NCI-H526 treated with DMSO at 0.1 percent for 48 hours (cell line): ENCODE results near the gene FABP2.
"Not testable (repeated sequence)": the region's sequence is repeated elsewhere in the genome, so short reads cannot be mapped to it uniquely, and the experiment has no call there.

Experiments
- DNase-seq: peaks from one replicate; lab custom pipeline; 2025; lab: John Stamatoyannopoulos, UW

Gene FABP2

DNA sequence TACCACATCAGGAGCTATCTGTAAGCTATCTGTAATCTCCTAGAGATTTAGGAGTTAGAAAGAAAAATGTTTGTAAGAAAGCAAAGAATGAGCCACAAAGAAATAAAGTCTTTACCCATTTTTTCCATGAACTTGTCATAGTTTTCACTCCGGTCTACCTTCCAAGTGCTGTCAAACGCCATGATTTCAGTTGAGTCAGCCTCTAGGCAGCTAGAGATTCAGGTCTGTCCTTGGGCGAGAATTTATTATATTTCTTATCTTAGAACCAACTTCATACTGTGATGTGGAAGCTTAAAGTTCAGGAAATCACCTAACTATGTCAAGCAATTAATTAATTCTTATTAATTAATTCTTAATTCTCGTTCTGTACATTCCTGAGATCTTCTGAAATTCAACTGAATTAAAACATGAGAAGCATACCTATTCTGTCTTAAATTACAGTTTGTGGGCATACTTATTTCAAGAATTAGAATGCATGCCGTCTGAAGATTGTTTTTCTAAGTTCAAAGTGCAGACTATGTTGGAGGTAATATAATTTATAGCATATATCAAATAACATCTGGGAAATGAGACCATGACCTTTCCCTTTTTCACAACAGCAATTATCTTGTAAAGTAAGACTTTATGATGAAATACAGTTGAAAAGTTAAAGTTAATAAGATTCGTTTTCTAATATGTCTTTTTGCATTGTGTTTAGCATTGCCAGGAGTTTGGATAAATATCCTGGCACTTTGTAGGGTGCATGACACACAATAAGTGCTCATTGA lies at the start of gene FABP2:
Gene FABP2 (minus strand): TSS at position 218 of the 767 bp plus-strand sequence. CDS start 36 bp downstream, at position 182.
- no peak for DNase-seq

DNA sequence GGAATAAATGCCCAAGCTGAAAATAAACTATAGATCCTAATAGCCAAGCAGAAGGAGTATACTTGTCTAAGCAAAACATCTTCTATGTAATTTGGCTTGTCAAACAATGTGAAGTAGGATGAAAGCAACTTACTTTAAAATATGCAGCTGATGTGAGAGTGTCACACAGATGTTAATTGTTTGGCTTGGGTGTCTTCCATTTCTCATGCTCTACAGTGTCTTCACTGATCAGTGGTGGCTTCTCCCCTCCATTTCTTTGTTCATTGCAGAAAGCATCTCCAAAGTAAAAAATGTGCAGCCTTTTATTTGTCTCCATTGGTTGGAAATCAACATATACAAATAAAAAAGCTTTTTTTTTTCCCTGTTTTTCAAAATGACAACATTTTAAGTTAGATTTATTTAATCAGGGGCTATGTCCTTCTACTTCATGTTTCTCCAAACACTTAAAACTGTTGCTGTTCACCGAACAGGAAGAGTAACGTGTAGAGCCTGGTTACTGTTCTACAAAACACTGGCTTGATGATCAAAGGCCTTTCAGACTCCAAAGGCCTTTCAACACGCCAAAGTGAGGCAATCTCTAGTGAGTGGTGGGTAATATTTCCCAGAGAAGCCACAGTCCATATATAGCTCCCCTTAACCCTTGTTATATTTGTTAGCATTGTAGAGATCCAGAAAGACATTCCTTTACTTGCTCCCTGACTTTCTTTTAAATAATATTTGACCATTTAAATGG lies 49.2 kb upstream of the FABP2 start:
- not testable (repeated sequence) for DNase-seq

DNA sequence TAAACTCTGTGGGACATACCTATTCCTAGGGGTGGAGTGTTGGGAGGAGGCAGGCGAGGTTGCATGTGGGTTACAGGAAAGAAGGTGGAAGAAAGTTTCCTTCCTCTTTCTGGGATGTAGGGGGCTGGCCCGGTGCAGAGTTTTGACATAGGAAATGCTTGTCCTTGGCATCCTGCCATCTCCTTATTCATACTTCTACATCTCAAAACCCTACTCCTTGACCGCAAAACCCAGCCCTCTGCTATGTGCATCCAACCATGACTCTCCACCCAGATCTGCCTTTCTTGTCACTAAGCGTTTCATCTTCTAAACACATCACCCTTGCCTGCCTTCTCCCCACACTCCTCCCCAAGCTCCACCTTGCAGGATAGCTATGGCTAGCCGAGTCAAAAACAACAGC lies 48.5 kb upstream of the FABP2 start:
- DNase-seq, result not testable (repeated sequence)

DNA sequence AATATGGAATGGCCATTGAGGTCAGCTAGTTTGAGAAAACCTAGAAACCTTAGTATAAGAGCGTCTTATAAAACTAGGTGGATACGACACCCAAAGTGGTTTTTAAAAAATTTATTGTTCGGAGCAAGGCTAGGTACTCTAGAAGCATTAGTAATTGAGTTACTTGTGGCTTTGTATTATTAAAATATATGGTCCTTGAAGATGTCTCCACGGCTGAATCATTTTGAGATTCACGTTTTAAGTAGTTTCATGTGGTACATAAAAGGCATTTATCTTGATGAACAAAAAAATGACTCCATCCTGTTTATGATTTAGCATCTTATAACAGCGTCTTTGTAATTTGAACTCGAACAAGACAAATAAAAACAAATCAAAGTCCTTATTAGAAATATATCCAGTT lies 44.9 kb upstream of the FABP2 start:
- DNase-seq, result not testable (repeated sequence)

DNA sequence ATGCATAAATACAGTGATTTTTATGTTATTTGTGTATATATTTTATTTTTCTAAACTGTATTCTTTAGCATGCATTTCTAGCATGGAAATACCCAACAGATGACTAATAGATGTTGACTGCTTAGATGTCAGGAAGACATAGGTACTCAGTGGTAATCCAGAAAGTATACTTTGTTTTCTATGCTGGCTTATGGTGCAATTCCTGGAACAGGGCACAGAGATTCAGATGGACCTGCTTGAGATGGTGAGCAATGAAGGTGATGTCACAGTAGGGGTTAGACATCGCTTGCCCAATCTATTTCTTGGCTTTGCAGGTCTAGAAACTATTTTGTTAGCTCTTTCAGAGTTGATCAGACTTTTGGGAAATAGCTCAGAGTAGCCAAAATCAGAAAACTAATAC lies 42.3 kb upstream of the FABP2 start:
- DNase-seq, result not testable (repeated sequence)

DNA sequence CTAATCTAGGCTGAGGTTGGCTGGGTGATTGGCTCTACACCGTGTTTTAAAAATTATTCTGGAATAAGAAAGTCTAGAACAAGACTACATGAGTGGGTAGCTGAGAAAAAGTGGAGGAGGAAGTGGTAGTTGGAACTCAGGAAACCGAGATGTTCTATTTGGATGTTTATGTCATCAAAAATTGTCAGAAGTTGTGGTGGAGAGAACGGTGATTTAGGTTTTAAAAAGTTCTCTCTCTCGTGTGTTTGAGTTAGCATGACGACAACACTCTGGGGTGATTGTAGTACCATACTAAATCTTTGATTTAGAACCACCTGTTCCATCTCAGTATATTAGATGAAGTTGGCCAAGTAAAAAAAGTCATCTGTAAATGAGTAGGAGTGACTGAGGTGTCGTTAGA lies 41.4 kb upstream of the FABP2 start:
- not testable (repeated sequence) for DNase-seq

DNA sequence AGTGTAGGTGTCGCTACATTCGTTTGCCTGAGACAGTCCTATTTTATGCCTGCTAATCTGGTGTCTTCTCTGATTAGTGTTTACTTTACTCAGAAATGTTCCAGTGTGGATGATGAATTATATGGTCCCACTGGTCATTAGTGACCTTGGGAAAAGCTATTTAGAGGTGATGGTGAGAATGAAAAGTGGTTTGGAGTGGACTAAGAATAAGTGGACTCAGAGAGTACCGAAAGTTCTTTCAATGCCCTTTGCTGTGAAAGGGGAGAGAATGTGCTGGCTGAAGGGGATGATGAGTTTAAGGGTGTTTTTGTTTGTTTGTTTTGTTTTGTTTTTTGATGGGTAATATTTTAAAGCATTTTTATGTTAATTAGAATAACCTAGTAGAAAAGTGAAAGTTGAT lies 40.5 kb upstream of the FABP2 start:
- DNase-seq, result not testable (repeated sequence)

DNA sequence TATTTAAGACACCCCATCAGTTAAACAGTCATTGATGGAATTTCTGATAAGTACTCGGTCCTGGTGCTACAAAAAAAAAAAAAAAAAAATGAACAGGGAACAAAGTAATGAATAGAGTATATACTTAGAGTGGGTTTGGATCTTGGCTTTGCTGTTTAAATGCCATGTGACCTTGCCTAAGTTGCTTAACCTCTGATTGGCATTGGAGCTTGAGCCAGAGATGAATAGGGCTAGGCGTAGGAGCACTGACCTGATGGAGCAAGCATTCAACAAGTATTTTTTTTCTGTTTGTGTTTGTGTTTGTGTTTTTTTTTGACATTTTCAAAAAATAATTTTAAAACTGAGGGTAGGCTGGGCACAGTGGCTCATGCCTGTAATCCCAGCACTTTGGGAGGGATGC lies 37.9 kb upstream of the FABP2 start:
- not testable (repeated sequence) for DNase-seq

DNA sequence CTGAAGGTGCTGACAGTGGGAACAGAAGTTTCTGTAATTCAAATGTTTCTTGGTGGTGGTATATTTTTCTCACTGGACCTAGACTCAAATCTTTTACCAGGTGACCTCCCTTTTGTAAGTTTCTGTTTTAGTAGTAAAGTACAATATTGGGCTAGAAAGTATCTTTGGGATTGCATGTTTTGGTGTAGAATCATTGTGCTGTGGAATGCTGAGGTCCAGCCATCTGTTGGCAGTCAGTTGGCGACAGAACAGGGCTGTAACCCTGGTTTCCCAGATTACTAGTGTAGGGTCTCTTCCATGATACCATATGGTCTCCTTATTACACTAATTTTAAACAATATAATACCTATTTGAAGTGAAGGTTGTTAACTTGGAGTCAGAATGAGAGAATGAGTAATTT lies 34.9 kb upstream of the FABP2 start:
- not testable (repeated sequence) for DNase-seq

DNA sequence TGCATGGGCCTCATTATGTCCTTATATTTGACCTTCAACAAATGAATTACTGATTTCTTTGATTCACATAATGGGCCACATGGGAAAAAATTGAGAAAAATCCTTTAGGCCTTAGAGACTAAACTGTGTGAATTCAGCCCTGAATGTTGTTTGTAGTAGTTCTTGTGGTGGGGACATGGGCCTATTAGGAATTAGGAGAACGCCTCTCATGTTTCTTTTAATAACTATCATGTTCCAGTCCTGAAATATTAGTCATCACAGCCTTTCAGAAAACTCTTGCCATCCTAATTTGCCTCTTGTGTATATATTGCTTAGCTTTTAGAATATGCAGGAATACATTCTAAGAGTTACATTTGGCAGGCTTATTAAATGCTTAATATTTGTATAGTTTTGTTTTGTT lies 34.1 kb upstream of the FABP2 start:
- DNase-seq, result not testable (repeated sequence)

DNA sequence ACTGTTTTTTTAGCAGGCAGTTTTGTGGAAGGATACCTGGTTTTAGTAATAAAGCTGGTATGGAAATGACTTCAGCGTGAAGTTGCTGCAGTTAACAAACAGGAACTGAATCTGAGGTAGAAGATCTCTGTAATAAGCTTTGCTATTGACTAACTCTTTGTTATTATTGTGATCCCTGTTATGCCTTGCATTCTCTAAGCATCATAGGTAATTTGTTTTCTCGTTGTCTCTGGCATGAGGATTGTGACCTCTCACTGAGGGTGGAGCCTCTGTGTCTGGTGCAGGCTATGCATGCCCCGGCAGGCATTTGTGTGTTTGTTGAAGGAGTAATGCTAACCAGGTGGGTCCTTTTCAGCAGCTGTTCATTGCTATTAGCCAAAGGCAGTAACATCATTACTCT lies 31.4 kb upstream of the FABP2 start:
- peak; percentile 92 for DNase-seq

DNA sequence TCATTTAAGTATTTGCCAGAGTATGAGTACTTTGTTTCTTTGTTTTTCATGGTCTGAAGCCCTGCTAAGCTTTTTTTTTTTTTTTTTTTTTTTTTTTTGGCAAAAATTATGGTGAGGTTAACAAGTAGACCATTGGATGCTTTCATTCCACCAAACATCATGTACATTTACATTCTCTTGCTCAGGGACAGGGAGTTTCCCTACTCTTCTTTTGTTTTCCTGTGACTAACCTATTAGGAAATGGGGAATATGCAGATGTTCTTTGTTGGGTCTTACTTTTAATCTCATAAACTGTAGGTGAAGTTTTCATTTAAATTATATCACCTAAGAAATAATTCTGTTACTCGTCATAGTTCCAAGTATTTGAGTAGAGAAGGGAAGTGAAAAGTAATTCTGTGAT lies 26.2 kb upstream of the FABP2 start:
- not testable (repeated sequence) for DNase-seq

DNA sequence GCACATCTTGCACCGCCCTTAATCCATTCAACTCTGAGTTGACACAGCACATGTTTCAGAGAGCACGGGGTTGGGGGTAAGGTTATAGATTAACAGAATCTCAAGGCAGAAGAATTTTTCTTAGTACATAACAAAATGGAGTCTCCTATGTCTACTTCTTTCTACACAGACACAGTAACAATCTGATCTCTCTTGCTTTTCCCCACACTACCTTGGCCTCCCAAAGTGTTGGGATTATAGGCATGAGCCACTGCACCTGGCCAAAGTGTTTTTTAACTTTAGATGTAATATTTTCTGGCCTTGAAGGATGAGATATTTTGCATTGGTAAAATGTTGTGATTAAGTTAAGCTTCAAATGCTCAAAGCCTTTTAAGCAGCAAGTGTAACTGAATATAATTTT lies 21.4 kb upstream of the FABP2 start:
- DNase-seq, result not testable (repeated sequence)

DNA sequence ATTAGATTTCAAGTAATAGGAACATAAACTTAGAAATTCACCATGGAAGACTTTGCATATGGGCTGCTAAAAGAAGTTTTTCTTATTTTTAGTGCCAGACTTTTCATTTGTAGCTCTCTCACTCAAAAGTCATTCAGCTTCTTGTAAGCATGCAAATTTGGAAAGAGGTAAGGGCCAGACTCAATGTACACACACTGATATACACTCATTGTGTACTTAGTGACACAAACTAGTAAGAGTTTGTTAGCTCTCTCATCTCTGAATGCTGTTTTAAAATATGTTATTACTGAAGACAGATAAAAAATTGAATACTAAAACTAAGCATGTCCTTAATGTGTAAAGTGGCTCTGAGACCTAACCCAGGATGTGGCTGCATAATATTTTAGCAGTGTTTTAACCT lies 18.0 kb upstream of the FABP2 start:
- DNase-seq, result peak; percentile 37

DNA sequence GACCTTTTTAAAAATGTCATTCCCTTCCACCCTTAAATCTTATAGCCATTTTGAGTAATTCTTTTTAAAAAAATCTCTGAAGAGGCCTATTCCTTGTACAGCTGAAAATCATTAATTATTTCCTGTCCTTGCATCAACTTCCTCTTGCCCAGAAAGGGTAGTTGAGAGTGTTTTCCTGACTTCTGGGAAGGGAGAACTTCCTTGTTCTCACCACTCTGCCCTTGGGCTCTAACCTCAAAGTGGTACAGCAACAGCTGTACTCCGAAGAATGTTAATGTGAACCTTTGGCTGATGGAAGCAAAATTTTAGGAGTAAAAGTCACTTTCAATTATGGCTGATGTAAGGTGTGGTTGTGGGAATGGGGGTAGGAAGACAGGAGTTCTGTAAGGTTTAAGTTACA lies 15.1 kb upstream of the FABP2 start:
- DNase-seq, result no peak

DNA sequence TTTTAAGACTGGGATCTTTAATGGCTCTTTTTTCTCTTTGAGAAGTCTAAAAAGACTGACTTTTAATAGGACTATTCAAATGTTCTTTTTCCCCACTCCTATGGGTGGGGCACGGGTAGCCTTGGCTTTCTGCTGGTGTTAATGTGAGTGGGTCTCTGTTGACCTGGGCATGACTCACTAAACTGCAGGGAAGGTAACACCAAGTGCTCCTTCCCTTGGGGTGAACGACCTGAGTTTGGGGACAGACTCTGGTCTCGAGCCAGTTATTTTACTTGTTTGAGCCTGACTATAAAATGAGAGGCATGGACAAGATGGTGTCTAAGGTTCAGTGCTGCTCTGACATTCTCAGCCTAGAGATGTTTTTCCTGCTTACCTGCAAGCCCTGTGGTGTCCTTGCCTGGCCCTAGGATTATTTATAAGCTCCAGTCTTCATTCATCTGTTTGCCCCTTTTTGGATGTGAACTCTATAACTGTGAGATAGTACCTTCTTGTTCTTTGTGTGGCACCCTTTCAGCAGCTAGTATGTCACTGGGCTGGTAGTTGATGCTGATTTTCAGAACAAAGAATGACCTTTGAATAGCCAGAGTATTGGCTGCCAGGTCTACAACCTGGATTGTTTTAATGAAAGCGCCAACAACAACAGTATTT lies 14.5 kb upstream of the FABP2 start:
- DNase-seq, result not testable (repeated sequence)

DNA sequence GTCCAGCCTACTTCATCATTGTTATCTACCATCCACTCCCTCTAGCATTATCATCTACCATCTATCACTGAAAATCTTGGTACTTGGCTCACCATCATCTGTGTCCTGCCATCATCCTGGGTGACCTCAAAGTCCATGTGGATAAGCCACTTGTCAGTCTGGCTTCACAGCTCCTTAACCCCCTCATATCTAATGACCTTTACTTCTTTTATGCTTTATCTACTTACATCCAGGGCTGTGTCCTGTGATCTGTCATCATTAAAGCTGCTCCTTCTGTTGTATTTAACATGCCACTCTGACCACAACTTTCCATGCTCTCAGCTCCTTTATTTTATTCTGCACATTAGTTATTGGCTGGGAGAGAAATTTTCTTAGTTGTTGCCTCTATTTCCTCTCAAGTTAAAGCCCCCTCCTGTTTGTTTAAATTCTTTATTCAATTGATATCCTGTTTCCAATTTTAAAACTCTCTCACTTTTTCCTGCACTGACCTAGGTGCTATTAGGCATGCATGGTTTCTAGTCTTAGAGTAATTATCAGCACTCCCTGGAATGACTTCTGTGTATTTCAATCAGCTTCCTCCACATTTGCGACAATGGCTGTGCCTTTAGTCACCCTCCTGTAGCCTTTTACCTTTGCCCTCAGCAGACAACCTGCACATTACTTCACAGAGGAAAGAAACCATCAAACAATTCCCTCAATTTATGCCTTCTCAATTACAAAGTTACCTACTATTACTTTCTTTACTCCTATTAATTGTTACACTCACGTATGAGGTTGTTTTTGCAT lies 8.1 kb upstream of the FABP2 start:
- no peak for DNase-seq

DNA sequence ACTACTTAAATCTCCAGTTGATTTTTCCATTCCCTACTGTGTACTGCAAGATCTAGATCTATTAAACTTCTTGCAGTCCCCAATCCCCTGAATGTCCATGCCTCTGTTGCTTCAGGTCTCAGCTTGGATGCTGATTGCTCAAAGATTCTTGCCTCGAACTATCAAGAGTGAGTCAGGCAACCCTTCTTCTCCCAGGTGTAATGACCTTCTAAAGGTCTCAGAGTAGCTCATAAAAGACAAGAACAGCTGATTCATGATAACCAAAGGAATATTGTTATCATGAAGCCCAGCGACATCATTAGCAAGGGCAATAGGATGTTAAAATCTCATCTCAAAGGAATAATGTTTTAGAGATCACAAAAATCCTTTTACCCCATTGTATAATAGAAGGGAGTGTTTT lies 6.8 kb upstream of the FABP2 start:
- DNase-seq, result no peak

DNA sequence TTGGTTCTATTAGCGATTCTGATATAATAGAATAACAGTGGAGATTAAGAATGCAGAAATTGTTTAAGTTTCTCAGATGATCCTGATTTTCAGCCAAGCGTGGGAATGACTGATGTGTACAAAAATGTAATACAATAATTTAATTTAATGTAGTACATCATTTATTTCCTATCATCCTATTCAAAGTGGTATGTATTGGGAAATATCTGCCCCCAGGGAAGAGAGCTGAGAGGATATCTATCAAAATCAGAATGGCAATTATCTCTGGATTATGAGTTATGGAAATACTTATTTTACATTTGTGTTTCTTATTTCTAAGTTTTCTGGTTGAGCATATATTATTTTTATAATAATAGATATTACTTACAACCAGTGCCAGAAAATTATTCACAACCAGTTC lies 3.9 kb downstream of the FABP2 start:
- no peak for DNase-seq

DNA sequence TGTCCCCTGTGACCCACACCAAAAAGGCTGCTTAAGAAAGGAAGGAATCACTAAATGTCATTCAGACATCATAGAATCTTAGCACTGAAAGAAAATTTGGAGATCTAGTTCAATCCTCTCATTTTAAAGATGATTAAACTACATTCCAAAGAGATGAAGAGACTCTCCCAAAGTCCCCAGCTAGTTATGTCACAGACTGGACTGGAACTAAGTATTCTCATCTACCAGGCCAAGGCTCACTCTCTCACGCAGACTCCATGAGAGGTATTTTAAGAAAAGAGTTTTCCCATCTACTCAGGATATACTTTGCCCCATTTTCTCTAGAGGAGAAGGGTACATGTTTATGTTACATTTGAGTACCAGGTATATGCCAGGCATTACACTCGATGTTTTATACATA lies 6.9 kb downstream of the FABP2 start:
- no peak for DNase-seq

DNA sequence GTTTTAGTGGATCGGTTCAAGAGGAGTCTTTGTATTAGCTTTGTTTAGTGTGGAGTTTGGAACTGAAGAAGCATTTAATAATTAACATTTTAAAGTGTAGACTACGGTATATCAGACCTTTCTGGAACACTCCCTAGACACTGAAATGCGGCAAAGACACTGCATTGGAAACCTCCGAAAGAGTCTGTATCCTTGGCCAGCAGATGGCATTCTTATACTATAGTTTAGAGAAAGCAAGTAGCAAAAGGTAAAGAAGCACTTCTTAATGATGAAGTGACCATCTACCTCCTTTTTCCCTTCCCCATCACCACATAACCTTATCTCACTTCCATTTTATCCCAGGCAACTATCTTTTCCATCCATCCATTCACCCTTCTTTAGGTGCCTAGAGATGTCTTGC lies 7.6 kb downstream of the FABP2 start:
- DNase-seq, result peak; percentile 64

DNA sequence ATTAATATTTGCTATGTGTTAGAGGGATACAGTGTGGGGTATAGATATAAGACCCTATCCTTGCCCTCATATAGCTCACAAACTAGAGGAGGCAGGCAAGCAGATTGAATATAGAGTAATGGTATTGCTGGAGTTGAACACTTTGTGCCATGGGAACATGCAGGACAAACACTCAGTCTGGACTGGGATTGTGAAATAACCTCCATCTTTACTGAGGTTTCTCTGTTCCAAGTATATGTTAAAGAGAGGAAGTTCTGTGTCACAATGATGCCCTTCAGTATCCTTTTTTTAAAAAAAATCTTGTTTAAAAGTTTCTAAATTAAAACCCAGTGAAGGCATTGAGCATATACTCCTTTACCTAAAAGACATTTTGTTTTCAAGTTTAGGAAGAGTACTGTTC lies 8.7 kb downstream of the FABP2 start:
- no peak for DNase-seq
